ENCODE measurements around the gene LAMC3. TPM values are rescaled to one million over a fixed set of nuclear protein-coding genes. Genes with fewer than 3 reads are reported as not detected.

Gene LAMC3
- total RNA-seq, 1 donor from 2014 or later: not detected

DNA sequence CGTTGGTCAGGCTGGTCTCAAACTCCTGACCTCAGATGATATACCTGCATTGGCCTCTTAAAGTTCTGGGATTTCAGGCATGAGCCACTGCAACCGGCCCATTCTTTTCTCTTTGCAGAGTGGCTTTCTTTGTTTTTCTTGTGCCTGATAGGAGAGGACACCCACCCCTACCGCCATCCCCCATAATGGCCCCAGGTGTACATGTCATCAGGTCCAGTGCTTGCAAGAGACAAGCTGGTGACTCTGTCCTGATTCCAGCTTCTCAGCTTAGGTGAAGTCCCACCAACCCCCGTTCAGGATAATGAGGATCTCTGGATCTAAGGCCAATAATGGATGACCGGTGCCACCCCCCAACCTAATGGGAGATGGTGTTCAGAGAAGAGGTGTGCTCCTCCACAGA, 85.0 kb downstream of the LAMC3 start:
- Histone ChIP-seq H3K9ac (no peak overlapping the region), H3K79me2 (ENCODE audit: low read depth) (peaks cover 21% of the 10 kb centered on the region), H3K4me2 (no peak overlapping the region), H3K27ac (no peak overlapping the region), H3K9me3 (ENCODE audit: low read depth) (no peaks in the 10 kb centered on the region), H3F3A (ENCODE audit: low read depth) (peaks cover 31% of the 10 kb centered on the region), H3K27me3 (no peaks in the 10 kb centered on the region), H4K20me1 (ENCODE audit: low read depth) (peaks cover 15% of the 10 kb centered on the region), H2AFZ (replicated peaks) (no peak overlapping the region), H3K4me1 (peaks cover 18% of the 10 kb centered on the region), H3K4me3 (no peak overlapping the region), H3K36me3 (no peaks in the 10 kb centered on the region)
- Mint-ChIP-seq H3K27ac (peak overlapping the region; percentile 33), H3K27me3 (ENCODE audit: insufficient read depth, low read depth) (peaks cover 14% of the 10 kb centered on the region), H3K4me3 (peak overlapping the region; percentile 63), H3K4me1 (peaks cover 26% of the 10 kb centered on the region), H3K36me3 (no peaks in the 10 kb centered on the region), H3K9me3 (no peaks in the 10 kb centered on the region)
- no peak for DNase-seq (ENCODE audit: low spot score)
- TF ChIP-seq EZH2phosphoT487 (IDR thresholded peaks at IDR 0.05) (no peak), CTCF (IDR thresholded peaks at IDR 0.05) (no peak), EZH2 (IDR thresholded peaks at IDR 0.05) (no peak)

DNA sequence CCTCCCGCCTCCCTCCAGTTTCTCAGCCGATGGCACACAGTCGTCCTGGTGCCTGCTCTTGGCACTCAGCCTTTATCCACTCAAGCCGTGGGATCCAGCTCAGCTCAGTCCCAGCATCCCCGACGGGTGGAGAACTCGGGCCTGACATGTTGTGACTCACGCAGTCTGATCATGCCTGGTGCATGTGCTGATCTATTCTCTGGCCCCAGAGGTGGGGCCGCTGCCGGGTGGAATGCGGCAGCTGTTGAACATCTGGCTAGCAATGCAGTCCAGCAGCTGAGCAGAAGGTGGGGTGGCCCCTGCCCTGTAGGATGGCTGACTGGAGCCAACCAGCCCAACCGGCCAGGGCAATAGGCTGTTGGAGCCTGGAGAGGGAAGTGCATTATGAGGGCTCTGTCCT, 85.6 kb downstream of the LAMC3 start:
- Histone ChIP-seq H3K27me3 (no peaks in the 10 kb centered on the region), H3K36me3 (no peaks in the 10 kb centered on the region), H3K9me3 (ENCODE audit: low read depth) (no peaks in the 10 kb centered on the region), H4K20me1 (ENCODE audit: low read depth) (peaks cover 15% of the 10 kb centered on the region), H3F3A (ENCODE audit: low read depth) (peaks cover 31% of the 10 kb centered on the region), H3K9ac (no peak overlapping the region), H3K4me3 (no peak overlapping the region), H3K79me2 (ENCODE audit: low read depth) (peaks cover 26% of the 10 kb centered on the region), H3K27ac (no peak overlapping the region), H3K4me2 (no peak overlapping the region), H2AFZ (replicated peaks) (no peak overlapping the region), H3K4me1 (peaks cover 21% of the 10 kb centered on the region)
- TF ChIP-seq CTCF (IDR thresholded peaks at IDR 0.05): no peak
- no peak for TF ChIP-seq EZH2 (IDR thresholded peaks at IDR 0.05)
- TF ChIP-seq EZH2phosphoT487 (IDR thresholded peaks at IDR 0.05): no peak
- DNase-seq (ENCODE audit: low spot score): no peak
- H3K27ac Mint-ChIP-seq: peak overlapping the region; percentile 33
- H3K9me3 Mint-ChIP-seq: no peaks in the 10 kb centered on the region
- peaks cover 12% of the 10 kb centered on the region for H3K27me3 Mint-ChIP-seq (ENCODE audit: insufficient read depth, low read depth)
- no peaks in the 10 kb centered on the region for H3K36me3 Mint-ChIP-seq
- peaks cover 28% of the 10 kb centered on the region for H3K4me1 Mint-ChIP-seq
- peak overlapping the region; percentile 61 for H3K4me3 Mint-ChIP-seq

DNA sequence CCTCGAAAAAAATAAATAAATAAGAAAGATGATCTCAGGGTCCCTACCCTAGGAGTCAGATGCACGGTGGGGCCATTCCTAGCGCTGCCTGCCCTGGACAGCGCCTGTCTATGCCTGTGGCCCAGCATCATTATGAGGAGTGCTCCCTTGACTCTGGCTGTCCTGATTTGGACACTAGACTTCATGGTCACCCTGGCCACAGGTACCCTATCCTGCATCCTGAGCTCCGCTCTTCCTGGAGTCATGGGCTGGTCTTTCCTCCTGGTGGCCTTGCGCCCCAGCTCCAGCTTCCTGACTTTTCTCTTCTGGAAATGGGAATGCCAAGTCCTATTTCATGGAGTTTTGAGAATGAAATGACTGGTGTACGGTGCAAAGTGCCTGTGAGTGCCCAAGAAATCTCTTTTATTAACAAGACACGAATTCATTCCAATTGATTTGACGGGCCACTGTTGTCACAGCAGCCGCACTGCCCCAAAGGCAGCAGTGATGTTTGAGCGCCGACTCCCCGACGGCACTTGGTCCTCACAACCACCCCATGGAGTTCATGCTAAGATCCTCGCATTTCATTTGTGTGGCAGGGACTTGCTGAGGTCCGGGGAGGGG, 86.8 kb downstream of the LAMC3 start:
- peak overlapping the region; percentile 14 for H2AFZ ChIP-seq (replicated peaks)
- peaks cover 34% of the 10 kb centered on the region for H3K79me2 ChIP-seq (ENCODE audit: low read depth)
- peaks cover 21% of the 10 kb centered on the region for H3K4me1 ChIP-seq
- no peak for DNase-seq (ENCODE audit: low spot score)
- H3K27me3 Mint-ChIP-seq (ENCODE audit: insufficient read depth, low read depth): peaks cover 12% of the 10 kb centered on the region
- H3K9ac ChIP-seq: no peak overlapping the region
- H3K4me3 ChIP-seq: peak overlapping the region; percentile 79
- H3K4me2 ChIP-seq: peak overlapping the region; percentile 47
- no peak overlapping the region for H3K27ac ChIP-seq
- peak overlapping the region; percentile 93 for H3K27ac Mint-ChIP-seq
- H3K36me3 Mint-ChIP-seq: no peaks in the 10 kb centered on the region
- H3K4me3 Mint-ChIP-seq: peak overlapping the region; percentile 90
- no peaks in the 10 kb centered on the region for H3K27me3 ChIP-seq
- H3K36me3 ChIP-seq: no peaks in the 10 kb centered on the region
- H4K20me1 ChIP-seq (ENCODE audit: low read depth): peaks cover 15% of the 10 kb centered on the region
- TF ChIP-seq EZH2 (IDR thresholded peaks at IDR 0.05) (no peak), EZH2phosphoT487 (IDR thresholded peaks at IDR 0.05) (no peak), CTCF (IDR thresholded peaks at IDR 0.05) (no peak)
- peaks cover 28% of the 10 kb centered on the region for H3K4me1 Mint-ChIP-seq
- H3K9me3 Mint-ChIP-seq: no peaks in the 10 kb centered on the region
- H3K9me3 ChIP-seq (ENCODE audit: low read depth): no peaks in the 10 kb centered on the region
- peaks cover 31% of the 10 kb centered on the region for H3F3A ChIP-seq (ENCODE audit: low read depth)

Data from neural progenitor cell (in vitro differentiated cells).